Central memory CD8-positive, alpha-beta T cell (primary cell): ENCODE results near the gene VOPP1.

Source experiments
- ATAC-seq: fragments of 150-1000 bp; cut with Tn5 transposase; replicated peaks from 2 replicates; pipeline ENCODE4 v1.10.0; 2022; ENCODE audit warnings: mild to moderate bottlenecking, moderate FRiP score, moderate number of reproducible peaks; ENCODE audit not compliant: poor library complexity, severe bottlenecking; ENCODE audit errors: extremely low read depth
- DNase-seq, 2 donors: peaks; one replicate each; pipeline ENCODE4 v3.0.0; 2021; ENCODE audit warnings: low spot score in 2 of 2
- H3K27ac Mint-ChIP-seq: one replicate; pipeline ENCODE4 v1.8.0; 2022; ENCODE audit warnings: low read depth, mild to moderate bottlenecking, moderate library complexity, mixed read lengths
- H3K27me3 Mint-ChIP-seq: one replicate; pipeline ENCODE4 v1.8.0; 2022; ENCODE audit warnings: mixed read lengths
- H3K36me3 Mint-ChIP-seq: one replicate; pipeline ENCODE4 v1.8.0; 2022; ENCODE audit warnings: mild to moderate bottlenecking, moderate library complexity, mixed read lengths; ENCODE audit not compliant: insufficient read depth
- H3K4me1 Mint-ChIP-seq: one replicate; pipeline ENCODE4 v1.8.0; 2022; ENCODE audit warnings: mixed read lengths
- H3K4me3 Mint-ChIP-seq: one replicate; pipeline ENCODE4 v1.8.0; 2022; ENCODE audit warnings: mild to moderate bottlenecking, moderate library complexity, mixed read lengths
- H3K9me3 Mint-ChIP-seq: one replicate; pipeline ENCODE4 v1.8.0; 2022; ENCODE audit warnings: mixed read lengths

Gene VOPP1

DNA sequence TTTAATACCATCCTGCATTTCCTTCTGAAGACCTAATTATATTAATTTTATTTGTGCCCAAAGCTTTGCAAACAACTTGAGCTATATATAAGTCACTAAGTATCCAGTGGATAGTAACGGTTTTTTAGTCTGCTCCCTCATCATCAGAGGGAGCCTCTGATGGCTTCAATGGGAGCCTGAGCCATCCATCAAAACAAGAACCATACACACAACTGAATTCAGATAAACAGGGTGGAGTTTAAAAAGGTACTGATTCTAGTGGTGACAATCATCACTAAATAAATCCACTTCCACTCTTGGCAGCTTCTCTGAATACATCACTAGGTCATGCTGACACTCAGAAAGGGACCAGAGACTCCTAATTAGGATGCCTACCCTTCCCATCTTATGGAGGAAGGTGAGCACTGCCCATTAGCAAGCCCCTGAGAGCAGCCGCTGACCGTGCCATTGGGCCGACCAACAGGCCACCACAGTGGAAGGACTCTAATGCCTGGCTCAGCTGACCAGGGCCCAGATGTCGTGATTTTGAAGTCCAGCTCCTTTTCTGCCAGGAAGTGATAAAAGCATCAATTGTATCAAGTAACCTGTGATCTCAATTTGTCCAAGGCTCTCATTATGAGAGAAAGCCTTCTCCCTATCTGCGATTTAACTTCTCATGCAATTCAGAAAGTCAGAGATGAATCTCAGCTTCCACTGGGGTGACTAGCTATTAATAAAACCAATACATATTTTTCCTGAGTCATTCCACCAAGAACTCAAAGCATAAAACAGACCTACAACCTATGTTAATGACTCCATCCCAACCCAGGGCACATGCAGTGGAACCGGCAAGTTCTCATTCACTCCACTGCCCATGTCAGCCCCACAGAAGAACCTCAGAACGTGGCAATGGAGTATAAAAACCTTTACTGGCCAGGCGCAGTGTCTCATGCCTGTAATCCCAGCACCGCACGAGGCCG, 13.1 kb downstream of the VOPP1 start:
- peak overlapping the region; percentile 3 for H3K4me3 Mint-ChIP-seq
- H3K4me1 Mint-ChIP-seq = peaks cover 91% of the 10 kb centered on the region
- peak overlapping the region; percentile 57 for H3K27ac Mint-ChIP-seq
- no peaks in the 10 kb centered on the region for H3K27me3 Mint-ChIP-seq
- H3K9me3 Mint-ChIP-seq = no peaks in the 10 kb centered on the region
- H3K36me3 Mint-ChIP-seq = peaks cover 17% of the 10 kb centered on the region
- ATAC-seq (no peak), DNase-seq (no peak)

DNA sequence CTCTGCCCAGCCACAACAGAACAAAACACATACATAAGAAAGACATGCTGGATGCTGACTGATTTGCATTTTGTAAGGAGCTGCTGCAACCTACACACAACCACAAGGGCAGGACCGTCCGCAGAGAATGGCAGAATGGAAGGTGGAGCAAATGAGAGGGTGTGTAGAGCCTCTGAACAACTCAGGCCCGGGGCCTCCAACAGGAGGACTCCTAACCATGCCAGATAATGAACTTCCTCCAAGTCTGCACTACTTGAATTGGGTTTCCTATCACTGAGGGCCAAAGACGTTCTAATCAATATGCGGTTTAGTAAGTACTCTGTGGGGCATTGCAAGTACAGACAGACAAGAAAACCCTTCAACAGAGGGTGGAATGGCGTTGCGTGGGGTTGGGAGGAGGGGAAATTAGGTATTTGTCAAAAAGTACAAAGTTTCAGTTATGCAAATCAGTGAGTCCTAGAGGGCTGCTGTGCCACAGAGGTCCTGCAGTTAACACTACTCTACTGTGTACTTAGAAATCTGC, 14.6 kb downstream of the VOPP1 start:
- H3K27me3 Mint-ChIP-seq = no peaks in the 10 kb centered on the region
- peak; percentile 64 for ATAC-seq
- no peak for DNase-seq
- peak overlapping the region; percentile 42 for H3K4me3 Mint-ChIP-seq
- H3K27ac Mint-ChIP-seq = no peak overlapping the region
- peaks cover 23% of the 10 kb centered on the region for H3K36me3 Mint-ChIP-seq
- no peaks in the 10 kb centered on the region for H3K9me3 Mint-ChIP-seq
- H3K4me1 Mint-ChIP-seq = peaks cover 95% of the 10 kb centered on the region

DNA sequence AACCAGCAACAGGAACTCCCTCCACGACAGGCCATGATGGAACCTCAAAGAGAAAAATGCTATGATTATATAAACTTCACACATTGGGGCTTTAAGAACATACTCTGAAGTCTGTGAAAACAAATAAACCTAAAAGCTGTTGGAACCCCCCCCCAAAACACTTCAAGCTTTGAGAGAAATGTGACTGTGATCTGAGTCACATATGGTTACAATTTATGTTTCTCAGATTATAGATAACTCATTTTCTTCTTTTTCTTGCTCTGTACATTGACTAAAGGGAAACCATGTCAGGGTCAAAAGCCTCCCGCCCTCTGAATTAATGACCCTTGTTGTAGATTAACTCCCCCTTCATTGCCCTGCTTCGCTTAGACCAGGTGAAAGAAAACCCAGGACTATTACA, 15.8 kb downstream of the VOPP1 start:
- Mint-ChIP-seq H3K4me3 (no peak overlapping the region), H3K36me3 (peaks cover 23% of the 10 kb centered on the region), H3K27ac (peak overlapping the region; percentile 72), H3K9me3 (no peaks in the 10 kb centered on the region), H3K4me1 (peaks cover 95% of the 10 kb centered on the region), H3K27me3 (no peaks in the 10 kb centered on the region)
- ATAC-seq = no peak
- DNase-seq = no peak

DNA sequence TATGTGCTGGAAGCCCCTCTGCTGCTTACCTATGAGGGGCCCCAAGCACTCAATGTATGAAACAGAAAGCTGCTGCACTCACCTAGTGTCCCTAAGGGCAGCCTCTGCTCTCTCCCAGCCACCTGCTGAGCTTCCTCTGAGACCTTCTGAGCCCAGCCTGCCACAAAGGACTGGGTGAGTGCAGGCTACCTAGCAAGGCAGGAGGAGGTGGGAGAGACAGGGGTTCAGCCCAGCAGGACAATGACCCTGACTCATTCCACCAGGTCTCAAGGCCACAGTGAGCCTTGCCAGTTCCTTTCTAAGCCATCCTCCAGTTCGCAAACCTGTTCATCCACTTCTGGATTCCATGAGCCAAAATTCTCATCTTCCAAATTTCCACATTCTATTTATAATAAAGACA, 16.3 kb downstream of the VOPP1 start:
- DNase-seq (no peak), ATAC-seq (no peak)
- H3K27ac Mint-ChIP-seq = peak overlapping the region; percentile 72
- no peak overlapping the region for H3K4me3 Mint-ChIP-seq
- H3K9me3 Mint-ChIP-seq = no peaks in the 10 kb centered on the region
- H3K4me1 Mint-ChIP-seq = peaks cover 95% of the 10 kb centered on the region
- peaks cover 24% of the 10 kb centered on the region for H3K36me3 Mint-ChIP-seq
- H3K27me3 Mint-ChIP-seq = no peaks in the 10 kb centered on the region

DNA sequence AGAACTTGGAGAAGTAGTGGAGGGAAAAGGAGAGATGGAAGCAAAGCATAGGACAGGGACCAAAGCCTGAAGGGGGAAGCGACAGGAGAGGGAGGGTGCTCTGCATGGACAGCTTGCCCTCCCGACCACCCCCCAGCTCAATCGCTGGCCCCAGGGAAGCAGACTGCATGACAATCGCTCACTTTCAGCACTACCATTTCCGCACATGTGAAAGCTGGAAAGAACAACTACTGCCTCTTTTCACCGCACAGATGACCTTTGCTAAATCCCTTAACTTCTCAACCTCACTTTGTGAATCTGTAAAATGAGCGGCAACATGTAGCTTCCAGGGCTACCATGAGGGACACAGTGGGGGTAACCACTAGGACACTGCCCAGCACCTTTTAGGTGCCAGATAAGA, 17.1 kb downstream of the VOPP1 start:
- peaks cover 89% of the 10 kb centered on the region for H3K4me1 Mint-ChIP-seq
- H3K9me3 Mint-ChIP-seq = no peaks in the 10 kb centered on the region
- DNase-seq (no peak), ATAC-seq (no peak)
- no peak overlapping the region for H3K4me3 Mint-ChIP-seq
- H3K27me3 Mint-ChIP-seq = no peaks in the 10 kb centered on the region
- peaks cover 25% of the 10 kb centered on the region for H3K36me3 Mint-ChIP-seq
- no peak overlapping the region for H3K27ac Mint-ChIP-seq

DNA sequence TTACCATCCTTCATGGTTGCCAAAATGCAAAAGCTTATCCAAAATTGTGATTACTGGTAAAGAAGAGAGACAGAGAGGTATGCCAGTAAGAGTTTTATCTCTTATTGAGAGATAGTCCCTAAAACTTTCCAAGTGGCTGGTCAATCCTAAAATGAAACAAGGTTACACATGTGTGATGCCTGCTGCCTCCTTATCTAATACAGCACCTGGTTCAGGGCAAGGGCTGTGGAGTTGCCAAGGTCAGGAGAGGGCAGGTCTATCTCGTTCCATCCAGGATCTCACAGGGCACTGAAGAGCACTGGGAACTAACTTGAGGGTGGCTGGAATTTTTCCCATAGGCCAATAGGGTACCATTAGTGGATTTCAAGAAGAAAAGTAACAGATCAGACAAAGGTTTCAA, 18.3 kb downstream of the VOPP1 start:
- Mint-ChIP-seq H3K4me1 (peaks cover 88% of the 10 kb centered on the region), H3K9me3 (no peaks in the 10 kb centered on the region), H3K36me3 (peaks cover 25% of the 10 kb centered on the region), H3K4me3 (no peak overlapping the region), H3K27ac (peak overlapping the region; percentile 58), H3K27me3 (no peaks in the 10 kb centered on the region)
- ATAC-seq (no peak), DNase-seq (no peak)

DNA sequence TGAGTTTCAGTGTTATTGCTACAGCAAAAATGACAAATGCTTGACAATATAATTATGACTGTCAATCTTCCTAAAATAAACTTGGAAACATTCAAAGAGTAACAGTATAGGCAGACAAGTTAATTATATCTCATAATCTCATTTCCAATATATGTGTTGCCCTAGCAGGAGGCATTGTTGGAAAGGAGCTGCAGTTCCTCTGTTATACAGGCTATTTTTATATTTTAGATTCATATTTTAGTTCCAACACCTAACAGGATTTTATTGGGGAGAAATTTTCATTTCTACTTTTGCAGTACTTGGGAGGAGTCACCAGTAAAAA, 19.3 kb downstream of the VOPP1 start:
- Mint-ChIP-seq H3K9me3 (no peaks in the 10 kb centered on the region), H3K27me3 (no peaks in the 10 kb centered on the region), H3K36me3 (peaks cover 28% of the 10 kb centered on the region), H3K27ac (no peak overlapping the region), H3K4me3 (no peak overlapping the region), H3K4me1 (peaks cover 89% of the 10 kb centered on the region)
- DNase-seq (no peak), ATAC-seq (no peak)

DNA sequence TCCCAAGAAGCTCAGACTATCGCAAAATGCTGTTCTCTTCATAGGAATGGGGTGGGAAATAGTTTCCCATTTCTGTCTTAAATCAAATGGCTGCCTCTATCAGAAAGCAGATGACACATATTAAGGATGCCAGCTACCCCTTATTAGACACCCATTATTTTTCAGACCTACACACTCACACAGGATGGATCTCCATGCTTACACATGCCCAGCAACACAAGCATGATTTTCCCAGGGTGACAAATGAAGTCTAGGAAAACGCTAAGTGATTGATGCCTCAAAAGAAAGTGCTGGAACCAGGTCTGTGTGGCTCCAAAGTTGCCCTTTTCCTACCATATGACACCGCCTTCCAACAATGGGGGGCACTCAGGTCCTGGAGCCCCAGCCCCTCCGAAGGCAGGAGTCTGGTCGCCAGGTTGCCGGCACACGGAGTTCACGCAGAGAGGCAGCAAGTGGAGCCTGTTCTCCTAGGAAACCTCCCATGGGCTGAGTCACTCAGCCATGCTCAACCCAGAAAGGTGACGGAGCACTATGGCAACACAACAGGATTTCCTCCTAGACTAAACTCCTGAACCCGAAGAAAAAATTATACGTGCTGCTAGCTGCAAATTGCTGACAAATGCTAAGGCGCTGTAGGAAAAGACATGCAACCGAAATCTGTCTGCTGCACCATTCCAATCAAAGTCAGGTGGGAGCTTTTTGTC, 19.8 kb downstream of the VOPP1 start:
- no peak for DNase-seq
- no peak overlapping the region for H3K27ac Mint-ChIP-seq
- H3K27me3 Mint-ChIP-seq = no peaks in the 10 kb centered on the region
- H3K4me3 Mint-ChIP-seq = no peak overlapping the region
- H3K9me3 Mint-ChIP-seq = no peaks in the 10 kb centered on the region
- ATAC-seq = no peak
- peaks cover 89% of the 10 kb centered on the region for H3K4me1 Mint-ChIP-seq
- H3K36me3 Mint-ChIP-seq = peaks cover 26% of the 10 kb centered on the region

DNA sequence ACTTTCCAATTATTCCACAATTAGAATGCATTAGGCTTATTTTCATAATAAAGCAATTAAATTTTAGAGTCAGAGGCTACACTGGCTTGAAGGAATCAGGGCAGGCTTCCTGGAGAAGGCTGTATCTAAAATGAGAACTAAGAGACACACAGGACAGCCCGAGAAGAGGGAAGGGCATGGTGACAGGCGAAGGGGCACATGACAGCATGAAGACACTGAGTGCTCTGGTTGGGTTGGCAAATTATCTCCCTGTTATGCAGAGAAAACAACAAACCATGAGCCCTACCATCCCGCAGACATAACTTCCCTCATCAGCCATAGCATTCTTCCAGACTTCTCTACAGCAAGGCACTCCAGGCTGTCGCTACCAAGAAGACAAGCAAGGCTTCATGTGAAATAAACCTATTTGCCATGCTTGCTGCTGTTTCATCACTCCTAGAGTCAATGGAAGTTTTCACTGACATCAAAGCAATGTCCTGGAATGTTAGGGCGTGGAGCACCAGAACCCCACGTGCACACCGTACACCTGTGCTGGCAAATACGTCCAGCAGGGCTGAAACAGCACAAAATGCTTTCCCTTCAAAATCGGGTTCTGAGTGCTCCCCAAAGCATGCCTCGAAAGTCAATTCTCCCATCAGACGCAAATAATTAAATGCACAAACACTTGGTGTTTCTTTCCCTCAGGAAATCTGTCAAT, 21.3 kb downstream of the VOPP1 start:
- no peak overlapping the region for H3K4me3 Mint-ChIP-seq
- H3K36me3 Mint-ChIP-seq = peaks cover 22% of the 10 kb centered on the region
- H3K27me3 Mint-ChIP-seq = no peaks in the 10 kb centered on the region
- no peaks in the 10 kb centered on the region for H3K9me3 Mint-ChIP-seq
- DNase-seq = no peak
- ATAC-seq = no peak
- peaks cover 86% of the 10 kb centered on the region for H3K4me1 Mint-ChIP-seq
- H3K27ac Mint-ChIP-seq = no peak overlapping the region

DNA sequence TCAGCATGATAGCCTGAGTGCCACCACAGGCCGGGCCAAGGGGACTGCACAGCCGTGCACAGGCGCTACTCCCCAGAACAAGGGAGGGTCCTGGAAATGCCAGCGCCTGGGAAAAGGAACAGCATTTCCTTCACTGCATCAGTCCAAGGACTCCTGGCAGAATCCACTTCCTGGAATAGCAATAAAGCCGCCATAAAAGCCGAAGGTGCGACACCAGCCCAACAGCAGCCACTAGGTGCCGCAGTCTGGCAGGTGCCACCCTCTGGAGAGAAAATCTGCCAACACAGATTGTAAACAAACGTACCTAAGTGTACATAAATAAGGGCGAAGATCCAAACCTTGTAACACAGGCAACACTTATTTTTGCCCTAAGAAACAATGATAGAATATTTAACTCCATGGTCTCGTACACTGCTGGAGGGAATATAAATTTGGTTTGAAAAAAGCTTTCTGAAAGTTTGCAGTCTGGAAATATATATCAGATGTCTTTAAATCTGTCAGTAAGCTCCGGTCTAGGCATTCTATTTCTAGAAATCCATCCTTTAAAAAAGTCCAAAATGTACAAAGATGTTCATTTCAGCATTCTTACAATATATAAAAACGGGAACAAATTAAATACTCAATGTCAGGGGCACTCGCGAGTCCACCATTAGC, 22.2 kb downstream of the VOPP1 start:
- no peaks in the 10 kb centered on the region for H3K27me3 Mint-ChIP-seq
- H3K4me1 Mint-ChIP-seq = peaks cover 80% of the 10 kb centered on the region
- H3K36me3 Mint-ChIP-seq = peaks cover 18% of the 10 kb centered on the region
- H3K4me3 Mint-ChIP-seq = no peak overlapping the region
- no peaks in the 10 kb centered on the region for H3K9me3 Mint-ChIP-seq
- ATAC-seq = no peak
- no peak for DNase-seq
- H3K27ac Mint-ChIP-seq = no peak overlapping the region

DNA sequence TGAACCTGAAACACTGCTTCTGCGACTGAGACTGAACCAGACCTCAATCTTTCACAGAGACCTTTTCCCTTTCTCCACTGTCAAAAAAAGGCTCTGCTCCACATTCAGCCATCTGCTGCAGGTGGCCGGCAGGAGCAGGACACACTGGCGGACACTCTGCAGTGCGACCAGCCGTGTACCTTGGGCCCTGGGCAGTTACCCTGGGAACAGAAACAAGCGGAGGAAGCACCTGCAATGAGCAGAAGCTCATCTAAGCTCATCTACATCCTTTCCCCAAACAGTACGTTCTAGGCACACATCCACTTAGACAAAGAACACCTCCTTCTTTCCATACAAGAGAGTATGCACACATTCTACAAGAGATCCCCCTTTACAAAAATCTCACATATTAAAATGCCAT, 22.8 kb downstream of the VOPP1 start:
- H3K27me3 Mint-ChIP-seq = no peaks in the 10 kb centered on the region
- peaks cover 80% of the 10 kb centered on the region for H3K4me1 Mint-ChIP-seq
- H3K9me3 Mint-ChIP-seq = no peaks in the 10 kb centered on the region
- DNase-seq (no peak), ATAC-seq (no peak)
- peaks cover 16% of the 10 kb centered on the region for H3K36me3 Mint-ChIP-seq
- no peak overlapping the region for H3K4me3 Mint-ChIP-seq
- H3K27ac Mint-ChIP-seq = no peak overlapping the region

DNA sequence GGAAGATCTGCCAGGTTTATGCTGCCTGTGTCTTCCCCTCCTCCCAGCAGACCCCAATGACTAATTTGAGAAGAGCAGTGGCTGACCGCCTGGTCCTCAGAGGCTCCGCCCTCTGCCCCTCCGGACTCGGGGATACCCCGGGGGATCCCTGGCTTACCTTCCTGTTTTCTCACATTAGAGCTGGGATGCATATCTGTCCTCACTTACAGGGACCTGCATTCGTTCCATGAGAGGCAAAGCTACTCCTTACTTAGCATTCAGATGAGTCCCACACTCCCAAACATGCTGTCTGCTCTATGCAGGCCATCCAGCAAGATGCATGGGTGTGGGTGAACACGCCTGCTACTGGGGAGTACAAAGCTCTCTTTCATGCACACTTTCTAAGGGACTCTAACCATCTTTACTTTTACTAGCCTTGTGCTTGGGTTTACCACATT, 24.0 kb downstream of the VOPP1 start:
- Mint-ChIP-seq H3K27me3 (no peaks in the 10 kb centered on the region), H3K4me1 (peaks cover 80% of the 10 kb centered on the region), H3K4me3 (peak overlapping the region; percentile 29), H3K27ac (no peak overlapping the region), H3K36me3 (peaks cover 11% of the 10 kb centered on the region), H3K9me3 (no peaks in the 10 kb centered on the region)
- ATAC-seq = no peak
- DNase-seq = no peak
